Activated naive CD4-positive, alpha-beta T cell treated with anti-CD3 and anti-CD28 coated beads, Interleukin-2, amount 50 U/mL, for 72 hours (primary cell): Measurements from ENCODE around the gene PTRH1. TPM values are rescaled to one million over a fixed set of nuclear protein-coding genes. Genes with fewer than 3 reads are reported as not detected.

ENCODE experiments used
- ATAC-seq, 2 donors: fragments of 150-1000 bp; cut with Tn5 transposase; 2 replicates each; pipeline ENCODE4 v1.10.0; 2021; ENCODE audit warnings: mild to moderate bottlenecking in 2 of 2, moderate library complexity in 2 of 2
- DNase-seq, 2 donors: peaks; one replicate each; pipeline ENCODE4 v3.0.0; 2021 to 2022; ENCODE audit warnings: low spot score in 2 of 2
- H3K27ac Mint-ChIP-seq, 2 donors: one replicate each; pipeline ENCODE4 v1.8.0; 2022; ENCODE audit warnings: mild to moderate bottlenecking in 2 of 2, mixed read lengths in 2 of 2
- H3K36me3 Mint-ChIP-seq, 2 donors: one replicate each; pipeline ENCODE4 v1.8.0; 2022; ENCODE audit warnings: mixed read lengths in 2 of 2
- H3K9me3 Mint-ChIP-seq, 2 donors: one replicate each; pipeline ENCODE4 v1.8.0; 2022; ENCODE audit warnings: mixed read lengths in 2 of 2
- total RNA-seq, 2 donors: library from RNA; stranded (reverse); gene quantifications; one replicate each; pipeline ENCODE4 v1.2.3, GENCODE V29; 2022

The PTRH1 gene
- total RNA-seq, 2 donors from 2014 or later: 9.5 to 12.6 TPM

DNA sequence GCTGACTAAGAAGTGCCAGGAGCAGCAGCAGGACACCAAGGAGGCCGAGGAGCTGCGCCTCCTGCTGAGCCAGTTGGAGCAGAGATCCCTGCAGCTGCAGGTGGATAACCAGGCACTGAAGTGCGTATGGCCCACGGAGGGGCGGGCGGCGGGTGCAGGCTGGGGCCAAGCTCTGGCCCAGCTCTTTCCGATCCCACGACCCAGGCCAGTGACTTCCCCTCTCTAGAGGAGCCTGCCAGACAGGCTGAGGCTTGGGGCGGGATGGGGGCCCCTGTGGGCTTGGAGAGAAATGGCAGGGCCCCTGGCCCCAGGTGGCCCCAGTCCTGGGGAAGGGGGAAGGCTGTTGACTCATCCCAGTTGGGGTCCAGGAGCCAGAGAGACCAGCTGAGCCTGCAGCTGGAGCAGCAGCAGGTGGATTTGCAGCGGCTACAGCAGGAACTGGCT lies 3.6 kb downstream of the PTRH1 start:
- ATAC-seq: no peak
- Mint-ChIP-seq H3K27ac (no peak overlapping the region), H3K9me3 (no peaks in the 10 kb centered on the region), H3K36me3 (peaks cover 6 to 16% of the 10 kb centered on the region in 2 donors)
- DNase-seq: no peak

DNA sequence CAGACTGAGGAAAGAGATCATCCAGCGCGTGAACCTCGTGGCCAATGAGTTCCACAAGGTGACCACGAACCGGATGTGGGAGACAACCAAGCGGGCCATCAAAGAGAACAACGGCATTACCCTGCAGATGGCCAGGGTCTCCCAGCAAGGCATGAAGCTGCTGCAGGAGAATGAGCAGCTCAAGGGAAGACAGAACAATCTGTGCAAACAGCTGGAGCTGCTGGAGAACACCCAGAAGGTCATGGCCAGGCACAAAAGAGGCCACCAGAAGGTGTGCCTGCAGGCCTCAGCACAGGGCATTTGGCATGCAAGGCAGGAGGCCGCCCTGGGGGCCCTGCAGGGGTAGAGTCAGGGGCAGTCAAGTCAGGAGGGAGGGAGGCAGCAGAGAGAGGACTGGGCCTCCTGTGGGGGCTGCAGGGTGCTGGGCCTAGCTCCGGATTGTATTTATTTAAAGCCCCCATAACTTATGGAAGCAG lies 4.2 kb downstream of the PTRH1 start:
- no peaks in the 10 kb centered on the region for H3K9me3 Mint-ChIP-seq
- ATAC-seq (no peak), DNase-seq (no peak)
- peak overlapping the region in 1 of 2 donors; percentile 91 for H3K27ac Mint-ChIP-seq
- H3K36me3 Mint-ChIP-seq: peaks cover 6 to 16% of the 10 kb centered on the region in 2 donors

DNA sequence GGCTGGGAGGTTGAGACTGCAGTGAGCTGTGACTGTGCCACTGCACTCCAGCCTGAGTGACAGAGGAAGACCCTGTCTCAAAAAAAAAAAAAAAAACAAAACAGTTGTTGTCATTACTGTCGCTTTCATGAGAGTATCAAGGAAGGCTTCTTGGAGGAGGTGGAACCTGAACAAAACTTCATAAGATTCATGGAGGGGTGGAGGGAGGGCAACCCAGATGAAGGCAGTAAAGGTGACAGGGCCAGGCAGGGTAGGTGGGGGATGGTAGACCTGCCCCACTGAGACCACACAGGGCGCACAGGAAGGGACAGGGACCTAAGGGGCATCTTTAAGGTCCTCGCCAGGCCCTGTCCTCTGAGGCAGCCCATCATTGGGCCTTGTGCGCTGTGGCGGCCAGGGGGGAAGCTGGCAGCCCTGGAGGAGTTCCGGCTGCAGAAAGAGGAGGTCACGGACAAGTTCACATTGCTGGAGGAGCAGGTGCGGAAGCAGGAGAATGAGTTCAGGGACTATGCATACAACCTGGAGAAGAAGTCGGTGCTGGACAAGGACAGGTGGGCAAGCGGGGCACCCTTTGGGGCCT lies 5.2 kb downstream of the PTRH1 start:
- no peaks in the 10 kb centered on the region for H3K9me3 Mint-ChIP-seq
- no peak for DNase-seq
- peak overlapping the region in 1 of 2 donors; percentile 1 for H3K27ac Mint-ChIP-seq
- ATAC-seq: no peak
- peaks cover 2 to 12% of the 10 kb centered on the region in 2 donors for H3K36me3 Mint-ChIP-seq

DNA sequence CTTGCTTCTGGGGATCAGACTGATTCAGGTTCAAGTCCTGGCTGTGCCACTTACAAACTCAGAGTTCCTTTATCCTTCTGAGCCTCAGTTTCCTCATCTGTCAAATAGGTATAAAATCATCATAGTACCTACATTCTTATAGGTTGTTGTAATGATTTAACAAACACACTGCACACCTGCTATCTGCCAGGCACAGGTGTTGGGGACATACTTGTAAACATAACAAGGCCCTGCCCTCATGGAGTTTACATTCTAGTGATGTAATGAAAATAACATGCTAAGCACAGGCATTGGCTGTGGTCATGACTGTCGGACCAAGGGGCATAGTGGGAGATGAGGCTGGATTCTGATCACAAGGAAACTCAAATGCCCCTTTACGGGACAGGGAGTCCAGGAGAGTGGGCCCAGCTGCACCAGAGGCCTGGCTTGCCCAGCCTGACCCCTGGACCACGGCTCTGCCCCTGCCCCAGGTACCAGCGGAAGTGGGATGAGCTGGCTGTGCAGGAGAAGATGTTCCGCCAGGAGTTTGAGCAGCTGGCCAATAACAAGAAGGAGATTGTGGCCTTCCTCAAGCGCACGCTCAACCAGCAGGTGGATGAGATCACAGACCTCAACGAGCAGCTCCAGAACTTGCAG lies 6.4 kb downstream of the PTRH1 start:
- no peaks in the 10 kb centered on the region for H3K9me3 Mint-ChIP-seq
- no peak overlapping the region for H3K27ac Mint-ChIP-seq
- no peak for DNase-seq
- no peak for ATAC-seq
- peaks cover 0 to 11% of the 10 kb centered on the region in 2 donors for H3K36me3 Mint-ChIP-seq

DNA sequence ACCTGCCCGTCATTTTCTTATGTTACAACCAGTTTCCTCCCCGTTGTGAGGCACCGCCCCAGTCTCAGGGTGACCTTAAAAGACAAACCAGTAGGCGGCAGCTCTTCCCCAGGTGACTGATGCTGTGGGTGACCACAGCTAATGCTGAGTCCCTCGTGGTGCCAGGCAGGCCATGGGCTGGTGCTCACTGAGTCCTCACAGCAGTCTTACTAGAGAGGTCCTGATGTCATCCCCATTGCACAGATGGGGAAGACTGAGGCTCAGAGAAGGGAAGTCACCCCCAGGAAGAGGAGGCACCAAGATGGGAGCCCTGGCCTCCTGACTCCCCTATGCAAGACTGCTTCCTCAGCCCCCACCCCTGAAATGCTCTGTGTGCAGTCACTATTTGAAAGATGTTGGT lies 7.7 kb downstream of the PTRH1 start:
- ATAC-seq: peak; percentile 61 to 89
- H3K9me3 Mint-ChIP-seq: no peaks in the 10 kb centered on the region
- peaks cover 0 to 11% of the 10 kb centered on the region in 2 donors for H3K36me3 Mint-ChIP-seq
- DNase-seq: no peak
- H3K27ac Mint-ChIP-seq: no peak overlapping the region

DNA sequence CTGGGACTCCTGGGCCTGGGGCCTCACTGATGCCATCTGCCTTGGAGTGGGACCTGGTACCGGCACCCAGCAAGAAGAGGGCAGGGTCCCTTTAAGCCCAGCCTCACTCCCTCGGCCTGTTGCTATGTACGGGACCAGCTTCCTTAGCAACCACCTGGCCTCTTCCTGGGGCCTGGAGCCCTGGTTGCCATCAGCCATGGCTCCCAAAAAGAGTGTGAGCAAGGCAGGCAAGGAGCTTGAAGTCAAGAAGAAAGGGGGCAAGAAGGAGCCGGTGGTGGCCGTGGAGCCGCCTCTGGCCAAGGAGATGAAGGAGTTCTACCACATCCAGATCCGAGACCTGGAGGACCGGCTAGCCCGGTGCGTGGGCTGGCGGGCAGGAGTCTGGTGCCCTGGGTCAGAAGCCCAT lies 8.6 kb downstream of the PTRH1 start, which contains the start of gene CFAP157:
CFAP157 (plus strand) TSS at position 153 of the 406 bp plus-strand sequence; CDS start at position 197, 44 bp downstream.
- no peak for ATAC-seq
- Mint-ChIP-seq H3K36me3 (peaks cover 0 to 11% of the 10 kb centered on the region in 2 donors), H3K27ac (no peak within 1 kb of the TSS), H3K9me3 (no peaks in the 10 kb centered on the region)
- DNase-seq: no peak

DNA sequence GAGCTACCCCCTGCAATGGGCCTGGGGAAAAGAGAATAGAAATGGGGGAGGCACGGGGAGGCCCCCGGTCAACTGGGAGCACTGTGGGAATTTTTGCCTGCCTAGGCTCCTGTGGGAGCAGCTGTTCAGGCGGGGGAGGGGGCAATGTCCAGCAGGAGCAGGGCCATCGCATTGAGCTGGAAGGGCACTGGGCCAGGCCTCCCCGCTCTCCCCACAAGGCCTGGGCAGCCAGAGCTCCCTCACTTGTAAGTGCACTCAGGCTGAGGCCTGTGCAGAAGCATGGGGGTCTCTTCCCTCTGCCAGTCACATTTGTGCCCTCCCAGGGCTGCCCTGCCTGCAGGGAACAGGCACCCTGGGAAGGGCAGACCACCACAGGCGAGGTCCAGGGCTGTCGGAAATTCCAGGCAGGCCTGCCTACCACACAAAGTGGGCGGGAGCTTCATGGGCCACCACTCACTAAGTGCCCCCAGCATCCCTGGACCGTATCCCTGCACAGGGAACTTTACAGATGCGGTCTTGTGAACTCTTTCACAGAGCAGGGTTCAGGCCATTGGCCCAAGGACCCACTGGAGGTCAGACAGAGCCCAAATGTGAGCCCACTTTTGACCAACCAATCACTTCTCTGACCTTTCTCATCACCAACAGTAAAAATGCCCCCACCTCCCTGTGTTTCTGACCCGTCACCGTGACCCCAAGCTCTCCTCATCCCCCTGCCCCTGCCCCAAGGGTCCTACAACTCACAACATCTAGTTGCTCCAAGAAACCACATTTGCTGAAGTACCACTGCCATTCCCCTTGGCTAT lies 9.7 kb downstream of the PTRH1 start:
- ATAC-seq (no peak), DNase-seq (no peak)
- Mint-ChIP-seq H3K27ac (no peak overlapping the region), H3K9me3 (no peaks in the 10 kb centered on the region), H3K36me3 (peaks cover 0 to 11% of the 10 kb centered on the region in 2 donors)

DNA sequence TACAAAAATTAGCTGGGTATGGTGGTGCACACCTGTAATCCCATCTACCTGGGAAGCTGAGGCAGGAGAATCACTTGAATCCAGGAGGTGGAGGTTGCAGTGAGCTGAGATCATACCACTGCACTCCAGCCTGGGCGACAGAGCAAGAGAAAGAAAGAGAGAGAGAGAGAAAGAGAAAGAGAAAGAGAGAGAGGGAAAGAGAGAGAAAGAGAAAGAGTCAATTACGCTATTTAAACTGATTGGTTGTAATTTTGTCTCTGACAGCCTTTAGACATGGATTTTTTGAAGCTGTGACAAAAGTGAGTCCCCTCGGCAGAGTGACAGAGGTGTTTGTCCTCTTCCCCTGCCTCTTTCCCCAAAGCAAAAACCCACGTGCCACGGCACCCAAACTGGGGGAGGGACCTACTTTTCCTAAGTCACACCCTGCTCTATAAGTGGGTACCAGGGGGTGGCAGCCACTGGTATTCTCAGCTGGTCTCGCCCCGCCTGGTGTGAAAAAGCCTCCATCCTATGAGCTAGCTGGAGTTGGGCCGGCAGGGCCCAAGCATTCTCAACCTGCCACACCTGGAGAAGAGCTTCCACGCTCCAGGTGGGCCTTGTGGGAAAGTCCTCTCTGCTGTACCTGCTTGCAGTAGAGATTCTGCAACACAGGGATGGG lies 12.0 kb downstream of the PTRH1 start:
- Mint-ChIP-seq H3K27ac (no peak overlapping the region), H3K9me3 (no peaks in the 10 kb centered on the region), H3K36me3 (peaks cover 0 to under 1% of the 10 kb centered on the region in 2 donors)
- ATAC-seq: no peak
- DNase-seq: no peak

DNA sequence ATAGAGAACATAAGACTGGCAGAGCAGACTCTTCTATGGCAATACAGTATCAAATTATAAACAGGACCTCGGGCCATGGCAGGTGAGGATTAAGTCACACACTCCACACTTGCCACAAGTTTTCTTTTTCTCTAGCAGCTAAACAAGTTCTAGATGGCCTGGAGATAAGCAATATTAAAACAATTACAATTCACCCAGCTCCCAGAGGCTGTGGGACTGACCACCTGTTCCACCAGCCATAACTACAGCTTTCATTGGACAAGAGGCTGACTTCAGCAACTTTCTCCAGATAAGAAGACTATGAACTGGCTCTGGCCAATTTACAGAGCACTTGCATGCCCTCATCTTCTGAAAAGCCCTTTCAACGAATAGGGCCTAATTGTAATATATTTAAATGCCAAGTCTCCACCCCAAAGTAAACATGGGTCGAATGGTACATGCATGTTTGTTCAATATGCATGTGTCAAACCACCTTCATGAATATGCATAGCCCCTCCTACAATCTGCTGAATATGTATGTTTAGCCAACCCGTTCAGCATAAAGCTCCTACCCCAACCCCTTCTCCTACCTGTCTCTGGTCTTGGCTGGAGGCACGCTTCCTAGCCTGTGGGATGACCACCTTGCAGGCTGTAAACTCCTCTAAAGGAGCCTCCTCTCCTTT lies 14.7 kb downstream of the PTRH1 start:
- Mint-ChIP-seq H3K36me3 (no peaks in the 10 kb centered on the region), H3K9me3 (no peaks in the 10 kb centered on the region), H3K27ac (peak overlapping the region; percentile 3 to 87)
- DNase-seq (no peak), ATAC-seq (no peak)

DNA sequence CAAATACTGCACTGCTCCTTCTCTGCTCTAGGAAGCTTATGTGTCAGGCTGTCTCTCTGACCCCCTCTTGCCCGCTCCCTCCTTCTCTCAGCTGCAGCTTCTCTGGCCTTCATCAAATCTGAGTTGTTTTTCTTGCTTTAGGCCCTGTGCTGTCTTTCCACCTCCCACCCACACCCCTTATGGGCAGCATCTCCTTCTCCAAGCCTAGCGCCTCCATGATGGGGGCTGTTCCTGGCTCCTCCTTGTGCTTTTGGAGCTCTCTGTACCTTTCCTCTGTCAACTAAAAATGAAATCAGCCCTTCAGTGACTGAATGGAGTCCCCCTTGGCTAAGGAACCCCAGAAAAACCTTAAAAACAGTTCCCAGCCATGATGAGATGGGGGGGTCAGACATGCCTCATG lies 15.3 kb downstream of the PTRH1 start:
- ATAC-seq: no peak
- no peak for DNase-seq
- Mint-ChIP-seq H3K27ac (peak overlapping the region in 1 of 2 donors; percentile 87), H3K9me3 (no peaks in the 10 kb centered on the region), H3K36me3 (no peaks in the 10 kb centered on the region)

DNA sequence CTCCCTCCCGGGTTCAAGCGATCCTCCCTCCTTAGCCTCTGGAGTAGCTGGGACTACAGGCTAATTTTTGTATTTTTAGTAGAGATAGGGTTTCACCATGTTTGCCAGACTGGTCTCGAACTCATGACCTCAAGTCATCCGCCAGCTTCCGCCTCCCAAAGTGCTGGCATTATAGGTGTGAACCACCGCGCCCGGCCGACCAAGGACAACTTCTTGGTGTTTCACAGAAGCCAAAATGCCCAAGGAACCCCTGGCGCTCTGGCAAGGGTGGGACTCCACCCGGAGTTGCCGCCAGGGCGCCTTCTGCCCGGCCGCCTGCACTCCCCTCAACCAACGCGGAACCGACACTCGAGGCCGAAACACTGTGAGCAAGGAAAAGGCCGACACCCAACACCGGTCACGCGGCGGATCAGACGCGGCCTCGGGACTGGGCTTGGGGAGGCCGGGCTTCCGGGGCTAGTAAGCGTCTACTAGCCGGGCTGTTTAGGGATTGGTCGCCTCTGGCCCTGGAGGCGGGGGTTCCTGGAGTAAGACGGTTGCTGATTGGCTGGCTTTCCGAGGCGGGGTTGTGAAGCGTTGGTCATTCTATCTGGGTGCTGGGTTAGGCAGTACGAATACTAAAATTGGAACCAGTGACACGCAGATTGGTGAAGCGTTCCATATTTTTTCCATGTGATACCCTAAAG lies 16.3 kb downstream of the PTRH1 start:
- Mint-ChIP-seq H3K36me3 (no peaks in the 10 kb centered on the region), H3K9me3 (no peaks in the 10 kb centered on the region), H3K27ac (peak overlapping the region; percentile 39 to 87)
- DNase-seq (peak; percentile 86 to 93), ATAC-seq (peak; percentile 99 to 100)

DNA sequence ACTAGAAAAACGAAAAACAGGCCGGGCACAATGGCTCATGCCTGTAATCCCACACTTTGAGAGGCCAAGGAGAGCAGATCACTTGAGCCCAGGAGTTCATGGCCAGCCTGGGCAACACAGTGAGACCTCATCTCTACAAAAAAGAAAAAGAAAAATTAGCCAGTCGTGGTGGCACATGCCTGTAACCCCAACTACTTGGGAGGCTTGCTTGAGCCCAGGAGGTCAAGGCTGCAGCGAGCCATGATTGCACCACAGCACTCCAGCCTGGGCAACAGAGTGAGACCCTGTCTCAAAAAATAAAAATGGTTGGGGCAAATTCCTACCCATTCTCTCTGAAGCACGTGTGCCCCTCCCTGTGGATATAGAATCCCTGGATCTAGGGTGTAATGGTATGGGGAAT lies 17.1 kb downstream of the PTRH1 start:
- H3K27ac Mint-ChIP-seq: no peak overlapping the region
- H3K36me3 Mint-ChIP-seq: no peaks in the 10 kb centered on the region
- no peaks in the 10 kb centered on the region for H3K9me3 Mint-ChIP-seq
- DNase-seq: no peak
- ATAC-seq: no peak

DNA sequence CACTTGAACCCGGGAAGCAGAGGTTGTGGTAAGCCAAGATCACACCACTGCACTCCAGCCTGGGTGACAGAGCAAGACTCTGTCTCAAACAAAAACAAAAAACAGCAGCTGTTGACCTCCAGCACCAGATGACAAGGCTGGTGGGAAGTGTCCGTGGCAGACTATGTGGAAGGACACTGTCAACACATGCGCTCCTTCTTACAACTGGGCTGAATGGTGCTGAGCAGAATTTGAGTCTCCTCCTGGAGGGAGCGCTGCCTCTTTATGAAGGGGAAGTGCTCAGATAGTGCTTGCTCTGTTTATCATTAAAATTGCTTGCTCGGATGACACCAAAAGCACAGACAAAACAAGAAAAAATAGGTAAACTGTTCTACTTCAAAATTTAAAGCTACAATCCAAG lies 17.9 kb downstream of the PTRH1 start:
- no peak for ATAC-seq
- no peak overlapping the region for H3K27ac Mint-ChIP-seq
- no peak for DNase-seq
- no peaks in the 10 kb centered on the region for H3K36me3 Mint-ChIP-seq
- no peaks in the 10 kb centered on the region for H3K9me3 Mint-ChIP-seq

DNA sequence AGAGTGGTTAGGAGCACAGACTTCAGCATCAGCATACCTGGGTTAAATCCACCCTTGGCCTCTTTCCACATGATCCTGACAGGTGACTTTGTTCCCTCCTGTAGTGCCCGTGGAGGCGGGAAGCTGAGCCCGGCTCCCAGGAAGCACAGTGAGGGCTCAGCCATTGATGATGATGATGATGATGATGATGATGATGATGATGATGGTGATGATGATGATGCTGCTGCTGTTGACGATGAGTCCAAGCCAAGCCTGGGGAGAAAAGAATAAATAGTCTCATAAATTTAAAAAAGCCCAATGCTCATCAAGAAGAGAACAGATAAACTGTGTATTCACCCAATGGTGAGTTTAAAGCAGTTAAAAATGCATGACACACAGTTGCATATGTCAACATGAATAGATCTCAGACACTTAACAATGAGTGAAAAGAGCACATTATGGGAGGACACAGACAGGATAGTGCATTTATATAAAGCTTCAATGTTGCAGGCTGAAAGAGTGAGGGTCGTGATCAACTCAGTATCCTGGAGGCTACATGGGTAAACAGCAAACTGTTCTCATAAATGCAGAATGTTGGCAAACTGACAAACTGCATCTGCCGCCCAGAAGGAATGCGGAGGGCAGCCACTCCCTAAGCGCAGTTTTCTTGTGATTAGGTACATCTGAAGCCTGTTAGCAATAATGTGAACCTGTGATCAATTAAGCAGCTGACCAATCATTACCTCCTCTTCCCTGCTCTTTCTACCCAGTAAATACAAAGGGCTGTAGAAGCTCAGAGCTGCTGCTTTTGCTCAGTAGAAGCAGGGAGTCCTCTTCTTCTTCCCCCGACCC lies 20.4 kb downstream of the PTRH1 start:
- Mint-ChIP-seq H3K27ac (peak overlapping the region in 1 of 2 donors; percentile 12), H3K9me3 (no peaks in the 10 kb centered on the region), H3K36me3 (no peaks in the 10 kb centered on the region)
- ATAC-seq: no peak
- no peak for DNase-seq

DNA sequence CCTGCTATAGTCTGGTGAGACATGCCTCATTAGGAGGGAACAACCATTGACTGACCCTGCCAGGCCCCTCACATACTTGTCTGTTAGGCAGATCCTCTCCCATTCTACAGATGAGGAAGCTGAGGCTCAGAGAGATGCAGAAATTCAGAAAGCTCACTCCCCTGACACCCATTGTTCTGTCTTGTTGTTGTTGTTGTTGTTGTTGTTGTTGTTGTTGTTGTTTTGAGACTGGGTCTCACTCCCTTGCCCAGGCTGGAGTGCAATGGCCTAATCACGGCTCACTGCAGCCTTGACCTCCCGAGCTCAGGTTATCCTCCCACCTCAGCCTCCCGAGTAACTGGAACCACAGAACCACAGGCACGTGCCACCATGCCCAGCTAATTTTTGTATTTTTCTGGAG lies 21.8 kb downstream of the PTRH1 start:
- Mint-ChIP-seq H3K9me3 (no peaks in the 10 kb centered on the region), H3K36me3 (no peaks in the 10 kb centered on the region), H3K27ac (no peak overlapping the region)
- ATAC-seq: no peak
- no peak for DNase-seq
